ENCODE results near the gene STARD8. TPM values are rescaled to one million over a fixed set of nuclear protein-coding genes. Genes with fewer than 3 reads are reported as not detected.

The STARD8 gene
- total and polyA plus RNA-seq, 4 donors = 1.8 to 10.7 (median 8.3) TPM

DNA sequence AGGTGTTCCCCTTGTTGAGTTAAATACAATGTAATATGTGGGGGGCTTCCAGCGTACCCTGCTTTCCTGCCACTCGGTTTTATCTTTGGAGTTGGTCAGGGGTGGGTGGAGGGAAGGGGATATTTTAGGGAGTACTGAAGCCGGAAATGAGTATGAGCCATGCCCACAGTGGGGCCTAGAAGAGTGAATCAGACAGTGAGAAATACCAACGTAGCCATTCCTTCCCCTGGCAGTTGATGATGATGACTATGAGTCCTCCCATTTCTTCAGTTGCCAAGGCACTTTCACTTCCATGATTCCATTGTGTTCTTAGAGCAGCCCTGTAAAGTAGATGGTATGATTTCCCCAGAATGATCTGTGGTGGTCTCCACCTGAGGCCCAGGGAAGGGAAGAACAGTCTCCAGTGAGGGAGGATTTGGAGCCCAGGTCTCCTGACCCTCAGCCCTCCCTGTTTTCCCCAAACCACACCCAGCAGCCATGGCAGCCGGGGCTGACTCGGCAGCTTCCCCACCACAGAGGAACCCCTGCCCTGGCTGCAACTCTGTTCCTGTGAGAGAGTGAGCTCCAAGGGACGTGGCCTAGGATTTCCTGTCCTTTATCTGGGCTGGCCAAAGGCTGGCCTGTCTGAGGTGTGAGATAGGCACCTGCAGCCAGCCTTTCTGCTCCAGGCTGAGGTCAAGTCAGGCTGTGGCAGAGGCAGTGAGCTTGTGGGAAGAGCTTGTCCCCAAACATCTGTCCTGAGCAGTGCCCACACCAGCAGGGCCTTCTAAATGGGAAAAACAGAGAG lies 52.7 kb downstream of the STARD8 start:
- peak overlapping the region in 1 of 2 donors; percentile 59 for H3K27ac ChIP-seq (ENCODE audit: low read depth in 1 of 2, low read length in 2 of 2)

DNA sequence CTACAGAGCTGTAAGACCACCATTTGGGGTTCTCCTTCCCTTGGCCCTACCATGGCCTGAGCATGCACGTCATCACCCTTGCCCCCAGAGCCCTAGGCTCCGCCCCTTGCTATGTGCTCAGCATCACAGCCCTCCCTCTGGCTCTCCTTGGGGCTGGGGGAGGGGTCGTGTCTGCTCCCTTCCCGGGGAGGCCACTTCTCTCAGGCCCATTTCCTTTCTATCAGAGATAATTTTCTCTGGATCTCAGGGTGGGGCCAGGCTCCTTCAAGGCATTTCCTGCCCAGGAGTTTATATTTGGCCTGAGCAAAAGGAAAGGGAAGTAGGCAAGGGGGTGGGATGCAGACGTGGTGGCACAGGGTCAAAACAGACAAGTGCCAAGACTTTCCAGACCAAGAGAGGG lies 55.9 kb downstream of the STARD8 start:
- Histone ChIP-seq H3K9me3 (ENCODE audit: control insufficient read depth in 4 of 4, low read length in 3 of 4) (no peaks in the 10 kb centered on the region), H3K4me3 (ENCODE audit: low read depth in 1 of 3, low read length in 3 of 3) (no peak overlapping the region), H3K4me1 (ENCODE audit: control insufficient read depth in 4 of 4, insufficient read depth in 4 of 4, low read length in 3 of 4) (peaks cover 7 to 48% (median 26%) of the 10 kb centered on the region in 4 donors), H3K36me3 (ENCODE audit: control insufficient read depth in 4 of 4, insufficient read depth in 3 of 4, low read depth in 1 of 4, low read length in 3 of 4) (no peaks in the 10 kb centered on the region), H3K27me3 (ENCODE audit: control insufficient read depth in 4 of 4, insufficient read depth in 4 of 4, low read length in 3 of 4) (no peaks in the 10 kb centered on the region), H3K27ac (ENCODE audit: low read depth in 1 of 2, low read length in 2 of 2) (peak overlapping the region in 1 of 2 donors; percentile 56), H3K9ac (ENCODE audit: low read depth in 1 of 2, low read length in 2 of 2) (no peak overlapping the region)
- DNase-seq (ENCODE audit: low spot score) = no peak
- WGBS = 63% methylated on average over 5 of the region's 5 CpGs
- TF ChIP-seq SP1 (IDR thresholded peaks at IDR 0.05) (peak; percentile 15), YY1 (IDR thresholded peaks at IDR 0.05) (no peak), NR2F2 (IDR thresholded peaks at IDR 0.05) (peak; percentile 87), RAD21 (IDR thresholded peaks at IDR 0.05) (peak in 1 of 2 donors; percentile 15)

More for the DNA sequence above, 52.7 kb downstream of the STARD8 start:
- no peaks in the 10 kb centered on the region for H3K9me3 ChIP-seq (ENCODE audit: control insufficient read depth in 4 of 4, low read length in 3 of 4)
- H3K4me3 ChIP-seq (ENCODE audit: low read depth in 1 of 3, low read length in 3 of 3) = no peak overlapping the region
- H3K9ac ChIP-seq (ENCODE audit: low read depth in 1 of 2, low read length in 2 of 2) = no peak overlapping the region
- TF ChIP-seq NR2F2 (IDR thresholded peaks at IDR 0.05) (peak; percentile 84), JUND (IDR thresholded peaks at IDR 0.05) (no peak)
- no peaks in the 10 kb centered on the region for H3K27me3 ChIP-seq (ENCODE audit: control insufficient read depth in 4 of 4, insufficient read depth in 4 of 4, low read length in 3 of 4)
- peaks cover 23 to 73% (median 55%) of the 10 kb centered on the region in 4 donors for H3K4me1 ChIP-seq (ENCODE audit: control insufficient read depth in 4 of 4, insufficient read depth in 4 of 4, low read length in 3 of 4)
- WGBS = 66% methylated on average over 7 of the region's 7 CpGs
- no peak for DNase-seq (ENCODE audit: low spot score)
- H3K36me3 ChIP-seq (ENCODE audit: control insufficient read depth in 4 of 4, insufficient read depth in 3 of 4, low read depth in 1 of 4, low read length in 3 of 4) = no peaks in the 10 kb centered on the region

DNA sequence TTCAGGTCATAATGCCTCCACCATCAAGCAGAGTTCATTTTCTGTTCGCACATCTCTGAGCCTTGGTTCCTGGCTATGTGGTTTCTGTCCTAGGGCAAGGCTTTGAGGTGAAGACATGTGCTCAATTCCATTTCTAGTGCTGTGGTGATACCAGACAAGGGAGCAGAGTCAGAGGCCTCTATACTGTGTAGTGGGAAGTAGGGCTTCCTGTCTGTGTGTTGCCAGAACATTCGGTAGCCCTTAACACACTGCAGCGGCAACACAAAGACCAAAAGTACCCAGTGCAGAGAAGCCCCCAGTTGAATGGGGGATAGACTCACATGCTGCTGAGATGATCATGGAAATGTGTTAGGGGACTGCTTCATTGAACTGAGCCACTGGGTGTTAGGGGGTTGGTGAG lies 56.4 kb downstream of the STARD8 start:
- TF ChIP-seq NR2F2 (IDR thresholded peaks at IDR 0.05) = peak; percentile 22
- no peak for TF ChIP-seq RXRA (IDR thresholded peaks at IDR 0.05)
- Histone ChIP-seq H3K9ac (ENCODE audit: low read depth in 1 of 2, low read length in 2 of 2) (no peak overlapping the region), H3K36me3 (ENCODE audit: control insufficient read depth in 4 of 4, insufficient read depth in 3 of 4, low read depth in 1 of 4, low read length in 3 of 4) (no peaks in the 10 kb centered on the region), H3K4me3 (ENCODE audit: low read depth in 1 of 3, low read length in 3 of 3) (no peak overlapping the region), H3K9me3 (ENCODE audit: control insufficient read depth in 4 of 4, low read length in 3 of 4) (no peaks in the 10 kb centered on the region), H3K27ac (ENCODE audit: low read depth in 1 of 2, low read length in 2 of 2) (peak overlapping the region in 1 of 2 donors; percentile 56), H3K27me3 (ENCODE audit: control insufficient read depth in 4 of 4, insufficient read depth in 4 of 4, low read length in 3 of 4) (no peaks in the 10 kb centered on the region), H3K4me1 (ENCODE audit: control insufficient read depth in 4 of 4, insufficient read depth in 4 of 4, low read length in 3 of 4) (peaks cover 4 to 43% (median 21%) of the 10 kb centered on the region in 4 donors)
- DNase-seq (ENCODE audit: low spot score) = no peak
- WGBS = 65% methylated on average over 3 of the region's 3 CpGs

DNA sequence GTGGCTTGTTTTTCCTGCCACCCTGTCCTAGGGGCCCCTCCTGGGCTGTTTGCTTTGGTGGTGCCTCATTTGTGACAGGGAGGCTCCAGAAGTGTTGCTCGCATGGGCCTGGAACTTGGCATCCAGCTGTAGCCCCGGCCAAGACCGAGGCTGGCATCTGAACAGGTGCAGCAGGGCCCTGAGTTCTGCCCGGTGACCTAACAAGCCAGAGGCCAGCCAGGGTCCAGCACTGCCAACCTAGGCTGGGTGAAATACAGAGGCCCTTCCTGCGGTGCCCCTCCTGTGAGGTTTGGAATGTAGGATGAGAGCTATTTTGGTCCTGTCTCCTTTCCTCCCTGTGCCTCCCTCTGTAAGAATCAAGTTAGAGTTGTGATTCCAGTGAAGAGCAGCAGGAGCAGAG lies 58.5 kb downstream of the STARD8 start:
- H3K27me3 ChIP-seq (ENCODE audit: control insufficient read depth in 4 of 4, insufficient read depth in 4 of 4, low read length in 3 of 4) = no peaks in the 10 kb centered on the region
- H3K4me3 ChIP-seq (ENCODE audit: low read depth in 1 of 3, low read length in 3 of 3) = no peak overlapping the region
- no peak for TF ChIP-seq RXRA (IDR thresholded peaks at IDR 0.05)
- no peak for TF ChIP-seq YY1 (IDR thresholded peaks at IDR 0.05)
- TF ChIP-seq RAD21 (IDR thresholded peaks at IDR 0.05) = no peak
- TF ChIP-seq, protein P1, sequence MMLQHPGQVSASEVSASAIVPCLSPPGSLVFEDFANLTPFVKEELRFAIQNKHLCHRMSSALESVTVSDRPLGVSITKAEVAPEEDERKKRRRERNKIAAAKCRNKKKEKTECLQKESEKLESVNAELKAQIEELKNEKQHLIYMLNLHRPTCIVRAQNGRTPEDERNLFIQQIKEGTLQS (IDR thresholded peaks at IDR 0.05) = no peak
- no peak for TF ChIP-seq NR2F2 (IDR thresholded peaks at IDR 0.05)
- TF ChIP-seq, protein P2, sequence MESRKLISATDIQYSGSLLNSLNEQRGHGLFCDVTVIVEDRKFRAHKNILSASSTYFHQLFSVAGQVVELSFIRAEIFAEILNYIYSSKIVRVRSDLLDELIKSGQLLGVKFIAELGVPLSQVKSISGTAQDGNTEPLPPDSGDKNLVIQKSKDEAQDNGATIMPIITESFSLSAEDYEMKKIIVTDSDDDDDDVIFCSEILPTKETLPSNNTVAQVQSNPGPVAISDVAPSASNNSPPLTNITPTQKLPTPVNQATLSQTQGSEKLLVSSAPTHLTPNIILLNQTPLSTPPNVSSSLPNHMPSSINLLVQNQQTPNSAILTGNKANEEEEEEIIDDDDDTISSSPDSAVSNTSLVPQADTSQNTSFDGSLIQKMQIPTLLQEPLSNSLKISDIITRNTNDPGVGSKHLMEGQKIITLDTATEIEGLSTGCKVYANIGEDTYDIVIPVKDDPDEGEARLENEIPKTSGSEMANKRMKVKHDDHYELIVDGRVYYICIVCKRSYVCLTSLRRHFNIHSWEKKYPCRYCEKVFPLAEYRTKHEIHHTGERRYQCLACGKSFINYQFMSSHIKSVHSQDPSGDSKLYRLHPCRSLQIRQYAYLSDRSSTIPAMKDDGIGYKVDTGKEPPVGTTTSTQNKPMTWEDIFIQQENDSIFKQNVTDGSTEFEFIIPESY (IDR thresholded peaks at IDR 0.05) = no peak
- no peak for TF ChIP-seq GABPA (IDR thresholded peaks at IDR 0.05 in 1 of 2, conservative IDR thresholded peaks at IDR 0.05 in 1 of 2)
- TF ChIP-seq TAF1 (conservative IDR thresholded peaks at IDR 0.05) = no peak
- no peak for TF ChIP-seq FOXA2 (IDR thresholded peaks at IDR 0.05)
- no peaks in the 10 kb centered on the region for H3K9me3 ChIP-seq (ENCODE audit: control insufficient read depth in 4 of 4, low read length in 3 of 4)
- peaks cover 1 to 25% (median 5%) of the 10 kb centered on the region in 4 donors for H3K4me1 ChIP-seq (ENCODE audit: control insufficient read depth in 4 of 4, insufficient read depth in 4 of 4, low read length in 3 of 4)
- H3K9ac ChIP-seq (ENCODE audit: low read depth in 1 of 2, low read length in 2 of 2) = no peak overlapping the region
- H3K36me3 ChIP-seq (ENCODE audit: control insufficient read depth in 4 of 4, insufficient read depth in 3 of 4, low read depth in 1 of 4, low read length in 3 of 4) = no peaks in the 10 kb centered on the region
- DNase-seq (ENCODE audit: low spot score) = no peak
- 52% methylated on average over 5 of the region's 5 CpGs for WGBS
- no peak overlapping the region for H3K27ac ChIP-seq (ENCODE audit: low read depth in 1 of 2, low read length in 2 of 2)

All from liver (tissue), 9 donors.